Naive thymus-derived CD4-positive, alpha-beta T cell (primary cell): ENCODE results near the gene SMYD3. TPM values are rescaled to one million over a fixed set of nuclear protein-coding genes. Genes with fewer than 3 reads are reported as not detected.

Source experiments
- ATAC-seq: fragments of 150-1000 bp; cut with Tn5 transposase; 2 replicates; pipeline ENCODE4 v1.10.0; 2021; ENCODE audit warnings: mild to moderate bottlenecking, moderate library complexity
- CTCF ChIA-PET: fragments of 350-600 bp; sonication (Branson Sonifier 250); formaldehyde crosslinking; loops from one replicate; lab custom pipeline; 2021; ENCODE audit warnings: antibody characterized with exemption; lab: Charles Lee
- POLR2A ChIA-PET: fragments of 350-600 bp; sonication (Branson Sonifier 250); formaldehyde crosslinking; loops from one replicate; lab custom pipeline; 2021; ENCODE audit warnings: antibody characterized with exemption, inconsistent platforms; lab: Charles Lee
- DNase-seq, 9 donors: peaks; one replicate each; pipeline versions ENCODE4 v3.0.0 to v3.0.0-alpha.2; 2020 to 2022; ENCODE audit warnings: mixed read lengths in 1 of 9
- H3K27ac ChIP-seq: one replicate; pipeline ENCODE4 v1.7.0; 2013; ENCODE audit warnings: mild to moderate bottlenecking, low read depth, low read length, moderate library complexity
- H3K27me3 ChIP-seq, 2 donors: one replicate each; pipeline ENCODE4 v1.7.0; 2013; ENCODE audit warnings: low read length in 2 of 2, mild to moderate bottlenecking in 2 of 2, moderate library complexity in 2 of 2; ENCODE audit not compliant: control insufficient read depth in 2 of 2, insufficient read depth in 2 of 2
- H3K36me3 ChIP-seq, 3 experiments: 1 replicate in 2 of 3; 2 replicates in 1 of 3; pipeline ENCODE4 v1.7.0; 2013; ENCODE audit warnings: low read length in 3 of 3, mild to moderate bottlenecking in 3 of 3, moderate library complexity in 1 of 3; ENCODE audit not compliant: insufficient read depth in 3 of 3, control insufficient read depth in 2 of 3
- H3K4me1 ChIP-seq, 2 donors: one replicate each; pipeline ENCODE4 v1.7.0; 2013; ENCODE audit warnings: low read length in 2 of 2, mild to moderate bottlenecking in 2 of 2, moderate library complexity in 1 of 2; ENCODE audit not compliant: control insufficient read depth in 2 of 2, insufficient read depth in 2 of 2
- H3K4me3 ChIP-seq: 2 replicates; pipeline ENCODE4 v1.7.0; 2013; ENCODE audit warnings: mild to moderate bottlenecking, low read length
- H3K9me3 ChIP-seq, 3 experiments: 1 replicate in 2 of 3; 2 replicates in 1 of 3; pipeline ENCODE4 v1.7.0; 2013; ENCODE audit warnings: low read length in 3 of 3; ENCODE audit not compliant: control insufficient read depth in 2 of 3
- H3K27ac Mint-ChIP-seq, 9 donors: one replicate each; pipeline ENCODE4 v1.8.0; 2020 to 2022; ENCODE audit warnings: mixed read lengths in 9 of 9, mild to moderate bottlenecking in 8 of 9, moderate library complexity in 5 of 9, inconsistent platforms in 2 of 9
- H3K27me3 Mint-ChIP-seq, 5 donors: one replicate each; pipeline ENCODE4 v1.8.0; 2021 to 2022; ENCODE audit warnings: mixed read lengths in 5 of 5, mild to moderate bottlenecking in 1 of 5
- H3K36me3 Mint-ChIP-seq, 5 donors: one replicate each; pipeline ENCODE4 v1.8.0; 2020 to 2022; ENCODE audit warnings: mixed read lengths in 5 of 5, mild to moderate bottlenecking in 3 of 5, inconsistent platforms in 1 of 5
- H3K4me1 Mint-ChIP-seq, 7 donors: one replicate each; pipeline ENCODE4 v1.8.0; 2020 to 2022; ENCODE audit warnings: mixed read lengths in 7 of 7, mild to moderate bottlenecking in 3 of 7, inconsistent platforms in 1 of 7
- H3K4me3 Mint-ChIP-seq, 10 donors: one replicate each; pipeline ENCODE4 v1.8.0; 2020 to 2022; ENCODE audit warnings: mild to moderate bottlenecking in 10 of 10, mixed read lengths in 10 of 10, moderate library complexity in 6 of 10, inconsistent platforms in 2 of 10
- H3K9me3 Mint-ChIP-seq, 11 donors: one replicate each; pipeline ENCODE4 v1.8.0; 2020 to 2022; ENCODE audit warnings: mixed read lengths in 11 of 11, mild to moderate bottlenecking in 4 of 11, inconsistent platforms in 1 of 11, moderate library complexity in 1 of 11
- intact Hi-C, 2 donors: fragments of 100-400 bp; cut with micrococcal nuclease; formaldehyde crosslinking; loops; one replicate each; pipeline ENCODE4 v1.15.1; 2023
- polyA plus RNA-seq, 2 donors: library from polyadenylated mRNA; unstranded; fragments of 300-500 nt; fragmentation: Illumina TruSeq; gene quantifications; one replicate each; pipeline ENCODE4 v1.2.3, GENCODE V29; 2021
- total RNA-seq, 6 experiments: library from RNA in 5 of 6; stranded (reverse) in 5 of 6; gene quantifications; 1 replicate in 5 of 6; 2 replicates in 1 of 6; pipeline ENCODE4 v1.2.3 and lab custom pipeline; 2021 to 2026

Gene SMYD3
- total RNA-seq (10 to 100 TPM; 19.5 to 28.6 (median 24.2) TPM), polyA plus RNA-seq (10 to 100 TPM; 24.9 to 25.9 TPM), total RNA-seq (lab: John Stamatoyannopoulos, UW) (19.9 reads per million, percentile 50 among the genes with 10 or more reads in this experiment)

- peaks cover 0 to 10% (median 0%) of the 10 kb centered on the region in 5 donors for H3K36me3 Mint-ChIP-seq
- DNase-seq (peak; percentile 70 to 81 (median 75)), ATAC-seq (peak; percentile 93)
Measured at GRCh38 chr1:246506674-246507481, at the start of gene SMYD3. Gene SMYD3, minus strand, starts transcription at chr1:246507279.

GRCh38 chr1:246554201-246554600 lies 47.1 kb upstream of the SMYD3 start:
- Histone ChIP-seq H3K4me1 (no peaks in the 10 kb centered on the region), H3K27ac (no peak overlapping the region), H3K4me3 (no peak overlapping the region), H3K36me3 (peaks cover 7 to 75% (median 7%) of the 10 kb centered on the region in 3 experiments), H3K9me3 (no peaks in the 10 kb centered on the region), H3K27me3 (no peaks in the 10 kb centered on the region)
- DNase-seq (no peak), ATAC-seq (no peak)
- Mint-ChIP-seq H3K27me3 (no peaks in the 10 kb centered on the region), H3K9me3 (peaks cover 0 to 5% (median 0%) of the 10 kb centered on the region in 11 donors), H3K4me3 (no peak overlapping the region), H3K4me1 (peaks cover 0 to 12% (median 6%) of the 10 kb centered on the region in 7 donors), H3K36me3 (peaks cover 13 to 59% (median 39%) of the 10 kb centered on the region in 5 donors), H3K27ac (no peak overlapping the region)
- ChIA-PET CTCF (no interaction called here), POLR2A (no interaction called here)
- intact Hi-C loops: no loop called here

More at GRCh38 chr1:246506674-246507481, at the start of gene SMYD3:
- Histone ChIP-seq H3K27me3 (no peaks in the 10 kb centered on the region), H3K27ac (peak within 1 kb of the TSS; percentile 75), H3K4me3 (peak within 1 kb of the TSS; percentile 78), H3K9me3 (no peaks in the 10 kb centered on the region), H3K4me1 (peaks cover 4 to 6% of the 10 kb centered on the region in 2 donors), H3K36me3 (no peaks in the 10 kb centered on the region)
- intact Hi-C loops: loop anchor here (1.0 to 10.0 kb wide), 8 partner anchors 10 to 1852 kb away; partner anchors contain the start of genes CNST (in 2 of the 2), TFB2M (in 2 of the 2), AHCTF1 (in 1 of the 2) and DESI2 (in 1 of the 2)
- Mint-ChIP-seq H3K4me1 (peaks cover 19 to 41% (median 30%) of the 10 kb centered on the region in 7 donors), H3K4me3 (peak within 1 kb of the TSS; percentile 88 to 96 (median 93)), H3K27me3 (no peaks in the 10 kb centered on the region), H3K27ac (peak within 1 kb of the TSS; percentile 78 to 95 (median 91)), H3K9me3 (no peaks in the 10 kb centered on the region)
- ChIA-PET POLR2A (interaction anchor here (1.3 to 1.9 kb wide), 3 partner anchors 9 to 60 kb away, joined by 4 to 5 read pairs (median 4); partner anchors contain the start of gene CNST), CTCF (interaction anchor here (0.6 to 0.8 kb wide), 3 partner anchors 9 to 194 kb away, joined by 3 to 5 read pairs (median 3); no protein-coding TSS in a partner anchor)

GRCh38 chr1:246552110-246552509 lies 45.0 kb upstream of the SMYD3 start:
- ChIA-PET POLR2A (no interaction called here), CTCF (no interaction called here)
- no peak overlapping the region for H3K4me3 Mint-ChIP-seq
- H3K27me3 Mint-ChIP-seq: no peaks in the 10 kb centered on the region
- DNase-seq (no peak), ATAC-seq (no peak)
- no peak overlapping the region for H3K27ac Mint-ChIP-seq
- Histone ChIP-seq H3K36me3 (peaks cover 7 to 69% (median 7%) of the 10 kb centered on the region in 3 experiments), H3K27ac (no peak overlapping the region), H3K9me3 (no peaks in the 10 kb centered on the region), H3K4me3 (no peak overlapping the region), H3K27me3 (no peaks in the 10 kb centered on the region), H3K4me1 (no peaks in the 10 kb centered on the region)
- peaks cover 0 to 5% (median 5%) of the 10 kb centered on the region in 7 donors for H3K4me1 Mint-ChIP-seq
- peaks cover 13 to 58% (median 35%) of the 10 kb centered on the region in 5 donors for H3K36me3 Mint-ChIP-seq
- H3K9me3 Mint-ChIP-seq: peaks cover 0 to 5% (median 0%) of the 10 kb centered on the region in 11 donors
- intact Hi-C loops: no loop called here

GRCh38 chr1:246550402-246550801 lies 43.3 kb upstream of the SMYD3 start:
- no peak overlapping the region for H3K4me3 Mint-ChIP-seq
- Histone ChIP-seq H3K27me3 (no peaks in the 10 kb centered on the region), H3K27ac (no peak overlapping the region), H3K4me3 (no peak overlapping the region), H3K9me3 (no peaks in the 10 kb centered on the region), H3K36me3 (peaks cover 7 to 64% (median 7%) of the 10 kb centered on the region in 3 experiments), H3K4me1 (no peaks in the 10 kb centered on the region)
- ChIA-PET CTCF (no interaction called here), POLR2A (no interaction called here)
- no peak for ATAC-seq
- H3K36me3 Mint-ChIP-seq: peaks cover 13 to 49% (median 29%) of the 10 kb centered on the region in 5 donors
- peak overlapping the region in 1 of 9 donors; percentile 53 for H3K27ac Mint-ChIP-seq
- peaks cover 0 to 5% (median 5%) of the 10 kb centered on the region in 7 donors for H3K4me1 Mint-ChIP-seq
- intact Hi-C loops: no loop called here
- no peak for DNase-seq
- peaks cover 0 to 3% (median 0%) of the 10 kb centered on the region in 11 donors for H3K9me3 Mint-ChIP-seq
- H3K27me3 Mint-ChIP-seq: no peaks in the 10 kb centered on the region

GRCh38 chr1:246549665-246550064 lies 42.6 kb upstream of the SMYD3 start:
- H3K9me3 Mint-ChIP-seq: peaks cover 0 to 3% (median 0%) of the 10 kb centered on the region in 11 donors
- peaks cover 8 to 42% (median 23%) of the 10 kb centered on the region in 5 donors for H3K36me3 Mint-ChIP-seq

GRCh38 chr1:246544001-246544400 lies 36.9 kb upstream of the SMYD3 start:
- ATAC-seq: no peak
- H3K9me3 ChIP-seq: no peaks in the 10 kb centered on the region
- no peaks in the 10 kb centered on the region for H3K4me1 ChIP-seq
- H3K36me3 Mint-ChIP-seq: peaks cover 3 to 31% (median 19%) of the 10 kb centered on the region in 5 donors
- CTCF ChIA-PET: no interaction called here
- no peak overlapping the region for H3K4me3 ChIP-seq
- H3K9me3 Mint-ChIP-seq: no peaks in the 10 kb centered on the region
- no peak overlapping the region for H3K4me3 Mint-ChIP-seq
- peaks cover 0 to 5% (median 0%) of the 10 kb centered on the region in 7 donors for H3K4me1 Mint-ChIP-seq
- peaks cover 4 to 56% (median 5%) of the 10 kb centered on the region in 3 experiments for H3K36me3 ChIP-seq
- POLR2A ChIA-PET: no interaction called here
- H3K27me3 Mint-ChIP-seq: no peaks in the 10 kb centered on the region
- no peaks in the 10 kb centered on the region for H3K27me3 ChIP-seq
- intact Hi-C loops: no loop called here
- H3K27ac ChIP-seq: no peak overlapping the region
- DNase-seq: no peak
- H3K27ac Mint-ChIP-seq: peak overlapping the region in 1 of 9 donors; percentile 62

More at GRCh38 chr1:246549665-246550064, 42.6 kb upstream of the SMYD3 start:
- Histone ChIP-seq H3K27me3 (no peaks in the 10 kb centered on the region), H3K4me3 (no peak overlapping the region), H3K4me1 (no peaks in the 10 kb centered on the region), H3K36me3 (peaks cover under 1 to 63% (median 7%) of the 10 kb centered on the region in 3 experiments), H3K9me3 (no peaks in the 10 kb centered on the region), H3K27ac (no peak overlapping the region)
- Mint-ChIP-seq H3K4me3 (no peak overlapping the region), H3K27me3 (no peaks in the 10 kb centered on the region), H3K27ac (peak overlapping the region in 1 of 9 donors; percentile 36), H3K4me1 (peaks cover 0 to 5% (median 5%) of the 10 kb centered on the region in 7 donors)
- no peak for DNase-seq
- no peak for ATAC-seq
- CTCF ChIA-PET: no interaction called here
- POLR2A ChIA-PET: no interaction called here
- intact Hi-C loops: no loop called here
